Ishikawa (cell line): ENCODE results near the gene PITPNM2.

Experiments used
- CEBPB ChIP-seq: IDR thresholded peaks from 2 replicates; pipeline ENCODE4 v1.6.1; 2012
- CREB1 ChIP-seq: IDR thresholded peaks from 2 replicates; pipeline ENCODE4 v1.6.1; 2012; ENCODE audit warnings: low read depth
- EGR1 ChIP-seq: IDR thresholded peaks from 2 replicates; pipeline ENCODE4 v1.6.1; 2012
- EP300 ChIP-seq: IDR thresholded peaks from 2 replicates; pipeline ENCODE4 v1.6.1; 2012; ENCODE audit warnings: borderline replicate concordance
- FOXM1 ChIP-seq: IDR thresholded peaks from 2 replicates; pipeline ENCODE4 v1.6.1; 2012; ENCODE audit warnings: low read depth, borderline replicate concordance
- MAX ChIP-seq: IDR thresholded peaks from 2 replicates; pipeline ENCODE4 v1.6.1; 2012
- NFIC ChIP-seq: IDR thresholded peaks from 2 replicates; pipeline ENCODE4 v1.6.1; 2012
- RAD21 ChIP-seq: IDR thresholded peaks from 2 replicates; pipeline ENCODE4 v1.6.1; 2012; ENCODE audit warnings: low read depth
- TAF1 ChIP-seq: IDR thresholded peaks from 2 replicates; pipeline ENCODE4 v1.6.1; 2012; ENCODE audit warnings: low read depth, mild to moderate bottlenecking
- TCF12 ChIP-seq: IDR thresholded peaks from 2 replicates; pipeline ENCODE4 v1.6.1; 2012; ENCODE audit warnings: low read depth
- TEAD4 ChIP-seq: IDR thresholded peaks from 2 replicates; pipeline ENCODE4 v1.6.1; 2012
- YY1 ChIP-seq: IDR thresholded peaks from 2 replicates; pipeline ENCODE4 v1.6.1; 2012; ENCODE audit warnings: low read depth
- ZBTB7A ChIP-seq: IDR thresholded peaks from 2 replicates; pipeline ENCODE4 v1.6.1; 2012; ENCODE audit warnings: low read depth
- TF ChIP-seq, protein P1 (sequence below): IDR thresholded peaks from 2 replicates; pipeline ENCODE4 v1.6.1; 2012; ENCODE audit warnings: low read depth, mild to moderate bottlenecking

GRCh38 chr12:123145211-123145610 lies 5.7 kb downstream of the PITPNM2 start:
- no peak for TF ChIP-seq TAF1
- TF ChIP-seq, protein P1, sequence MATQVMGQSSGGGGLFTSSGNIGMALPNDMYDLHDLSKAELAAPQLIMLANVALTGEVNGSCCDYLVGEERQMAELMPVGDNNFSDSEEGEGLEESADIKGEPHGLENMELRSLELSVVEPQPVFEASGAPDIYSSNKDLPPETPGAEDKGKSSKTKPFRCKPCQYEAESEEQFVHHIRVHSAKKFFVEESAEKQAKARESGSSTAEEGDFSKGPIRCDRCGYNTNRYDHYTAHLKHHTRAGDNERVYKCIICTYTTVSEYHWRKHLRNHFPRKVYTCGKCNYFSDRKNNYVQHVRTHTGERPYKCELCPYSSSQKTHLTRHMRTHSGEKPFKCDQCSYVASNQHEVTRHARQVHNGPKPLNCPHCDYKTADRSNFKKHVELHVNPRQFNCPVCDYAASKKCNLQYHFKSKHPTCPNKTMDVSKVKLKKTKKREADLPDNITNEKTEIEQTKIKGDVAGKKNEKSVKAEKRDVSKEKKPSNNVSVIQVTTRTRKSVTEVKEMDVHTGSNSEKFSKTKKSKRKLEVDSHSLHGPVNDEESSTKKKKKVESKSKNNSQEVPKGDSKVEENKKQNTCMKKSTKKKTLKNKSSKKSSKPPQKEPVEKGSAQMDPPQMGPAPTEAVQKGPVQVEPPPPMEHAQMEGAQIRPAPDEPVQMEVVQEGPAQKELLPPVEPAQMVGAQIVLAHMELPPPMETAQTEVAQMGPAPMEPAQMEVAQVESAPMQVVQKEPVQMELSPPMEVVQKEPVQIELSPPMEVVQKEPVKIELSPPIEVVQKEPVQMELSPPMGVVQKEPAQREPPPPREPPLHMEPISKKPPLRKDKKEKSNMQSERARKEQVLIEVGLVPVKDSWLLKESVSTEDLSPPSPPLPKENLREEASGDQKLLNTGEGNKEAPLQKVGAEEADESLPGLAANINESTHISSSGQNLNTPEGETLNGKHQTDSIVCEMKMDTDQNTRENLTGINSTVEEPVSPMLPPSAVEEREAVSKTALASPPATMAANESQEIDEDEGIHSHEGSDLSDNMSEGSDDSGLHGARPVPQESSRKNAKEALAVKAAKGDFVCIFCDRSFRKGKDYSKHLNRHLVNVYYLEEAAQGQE = no peak
- TF ChIP-seq ZBTB7A = no peak
- TF ChIP-seq YY1 = no peak
- no peak for TF ChIP-seq RAD21
- no peak for TF ChIP-seq EP300
- no peak for TF ChIP-seq TCF12
- TF ChIP-seq TEAD4 = no peak
- no peak for TF ChIP-seq CEBPB
- no peak for TF ChIP-seq FOXM1
- no peak for TF ChIP-seq MAX
- TF ChIP-seq EGR1 = no peak
- no peak for TF ChIP-seq CREB1
- no peak for TF ChIP-seq NFIC
